GM06990 (cell line): ENCODE data around the gene ARHGAP26.

Experiments
- DNase-seq: peaks from one replicate; pipeline ENCODE4 v3.0.0-alpha.2; 2011; ENCODE audit not compliant: insufficient read length; ENCODE audit errors: extremely low read depth
- H3K27me3 ChIP-seq: replicated peaks from 2 replicates; pipeline ENCODE4 v1.6.0; 2011; ENCODE audit warnings: low read length; ENCODE audit not compliant: control insufficient read depth, insufficient read depth
- H3K36me3 ChIP-seq: 2 replicates; pipeline ENCODE4 v1.5.1; 2011; ENCODE audit warnings: low read length; ENCODE audit not compliant: control insufficient read depth, insufficient read depth
- H3K4me3 ChIP-seq: replicated peaks from 2 replicates; pipeline ENCODE4 v1.5.1; 2011; ENCODE audit warnings: low read depth, mild to moderate bottlenecking, control low read depth, low read length
- CTCF ChIP-seq: IDR thresholded peaks from 2 replicates; pipeline ENCODE4 v1.5.1; 2011; ENCODE audit warnings: low read length, control low read depth, mild to moderate bottlenecking, inconsistent platforms; ENCODE audit not compliant: insufficient read depth, poor library complexity, severe bottlenecking

ARHGAP26 gene

GRCh38 chr5:143050183-143050582 lies 280.0 kb downstream of the ARHGAP26 start:
- H3K4me3 ChIP-seq: no peak overlapping the region
- no peak for TF ChIP-seq CTCF
- no peaks in the 10 kb centered on the region for H3K27me3 ChIP-seq
- H3K36me3 ChIP-seq: no peaks in the 10 kb centered on the region
- DNase-seq: no peak

- Histone ChIP-seq H3K27me3 (no peaks in the 10 kb centered on the region), H3K4me3 (no peak overlapping the region), H3K36me3 (no peaks in the 10 kb centered on the region)
- DNase-seq: no peak
- TF ChIP-seq CTCF: no peak
Observed at GRCh38 chr5:143051244-143052058, 281.3 kb downstream of the ARHGAP26 start.

- no peaks in the 10 kb centered on the region for H3K36me3 ChIP-seq
- no peak for DNase-seq
- no peaks in the 10 kb centered on the region for H3K27me3 ChIP-seq
- no peak for TF ChIP-seq CTCF
- no peak overlapping the region for H3K4me3 ChIP-seq
Observed at GRCh38 chr5:143052967-143053682, 282.9 kb downstream of the ARHGAP26 start.

GRCh38 chr5:143053780-143054179 lies 283.6 kb downstream of the ARHGAP26 start:
- Histone ChIP-seq H3K4me3 (no peak overlapping the region), H3K36me3 (0 out of 2 replicates have a peak, but pooled peaks cover under 1% of the 10 kb centered on the region), H3K27me3 (no peaks in the 10 kb centered on the region)
- DNase-seq: no peak
- TF ChIP-seq CTCF: no peak

- H3K4me3 ChIP-seq: peak overlapping the region; percentile 54
- TF ChIP-seq CTCF: no peak
- H3K36me3 ChIP-seq: 0 out of 2 replicates have a peak, but pooled peaks cover 1% of the 10 kb centered on the region
- DNase-seq: peak; percentile 76
- no peaks in the 10 kb centered on the region for H3K27me3 ChIP-seq
Observed at GRCh38 chr5:143054480-143054941, 284.3 kb downstream of the ARHGAP26 start.
